A549 (cell line): ENCODE results near the gene BSND. TPM values are rescaled to one million over a fixed set of nuclear protein-coding genes. Genes with fewer than 3 reads are reported as not detected.

ENCODE experiments used
- ATAC-seq, 2 experiments: fragments of 200-7000 bp in 1 of 2; fragments of >200 bp in 1 of 2; cut with Nextera tagmentation in 1 of 2; cut with Tn5 transposase in 1 of 2; 3 replicates each; pipeline versions ENCODE4 v1.8.0 to v1.9.1; 2018 to 2020; ENCODE audit warnings: mild to moderate bottlenecking in 1 of 2, moderate library complexity in 1 of 2
- CTCF ChIA-PET: fragments of 300-600 bp; sonication (Branson Sonifier 250); formaldehyde crosslinking; extraction: SDS; loops from one replicate; lab custom pipeline; 2021; ENCODE audit warnings: antibody characterized with exemption, inconsistent platforms; lab: Yijun Ruan, JAX
- POLR2A ChIA-PET: fragments of 350-600 bp; formaldehyde crosslinking; extraction: SDS; loops from one replicate; lab custom pipeline; 2021; ENCODE audit warnings: antibody characterized with exemption, inconsistent platforms; lab: Yijun Ruan, JAX
- DNase-seq, 2 experiments: peaks; one replicate each; pipeline versions ENCODE4 v3.0.0 to v3.0.0-alpha.2; 2011 to 2016; ENCODE audit warnings: low read depth in 1 of 2, low spot score in 1 of 2
- FAIRE-seq: peaks from 2 replicates; lab custom pipeline; 2011; peaks lifted over from hg19 to GRCh38; lab: Jason Lieb, UNC
- H3K27ac ChIP-seq, 2 experiments: fragments of >200 bp; sonication (Bioruptor Twin); formaldehyde crosslinking; 3 replicates each; pipeline ENCODE4 v1.5.1; 2016 to 2017
- H3K4me1 ChIP-seq: fragments of >200 bp; sonication (Bioruptor Twin); formaldehyde crosslinking; 3 replicates; pipeline ENCODE4 v1.6.1; 2016
- H3K4me2 ChIP-seq: fragments of >200 bp; sonication (Bioruptor Twin); formaldehyde crosslinking; 3 replicates; pipeline ENCODE4 v1.6.1; 2016
- H3K4me3 ChIP-seq: fragments of >200 bp; sonication (Bioruptor Twin); formaldehyde crosslinking; 3 replicates; pipeline ENCODE4 v1.5.1; 2016
- H3K9me3 ChIP-seq: fragments of >200 bp; sonication (Bioruptor Twin); formaldehyde crosslinking; 3 replicates; pipeline ENCODE4 v1.6.1; 2016
- BHLHE40 ChIP-seq: IDR thresholded peaks from 2 replicates; pipeline ENCODE4 v1.6.1; 2012; ENCODE audit warnings: low read depth, low read length, inconsistent platforms
- CBX2 ChIP-seq: fragments of 200-600 bp; sonication (generic); IDR thresholded peaks from 2 replicates; pipeline ENCODE4 v1.6.1; 2016; ENCODE audit warnings: low read depth, mild to moderate bottlenecking, borderline replicate concordance
- EHF ChIP-seq: fragments of 250-450 bp; sonication (Bioruptor Pico); IDR thresholded peaks from 2 replicates; pipeline ENCODE4 v1.5.0; 2020; ENCODE audit warnings: mild to moderate bottlenecking
- ELK1 ChIP-seq: fragments of 150-350 bp; IDR thresholded peaks from 2 replicates; pipeline ENCODE4 v1.6.1; 2014; ENCODE audit warnings: low read depth, mild to moderate bottlenecking, low read length
- ESRRA ChIP-seq: fragments of 150-350 bp; IDR thresholded peaks from 2 replicates; pipeline ENCODE4 v1.6.1; 2014; ENCODE audit warnings: mild to moderate bottlenecking, low read length, borderline replicate concordance
- FOXS1 ChIP-seq: fragments of 250-450 bp; sonication (Bioruptor Pico); IDR thresholded peaks from 2 replicates; pipeline ENCODE4 v1.5.0; 2020; ENCODE audit warnings: mild to moderate bottlenecking, moderate library complexity
- GATA3 ChIP-seq: IDR thresholded peaks from 2 replicates; pipeline ENCODE4 v1.6.1; 2012; ENCODE audit warnings: borderline replicate concordance
- HDAC2 ChIP-seq: fragments of 200-600 bp; sonication (generic); IDR thresholded peaks from 2 replicates; pipeline ENCODE4 v1.6.1; 2016
- HES2 ChIP-seq: fragments of >200 bp; sonication (Bioruptor Twin); formaldehyde crosslinking; IDR thresholded peaks from 2 replicates; pipeline ENCODE4 v1.6.1; 2016
- HOXB13 ChIP-seq: fragments of 250-450 bp; sonication (Bioruptor Pico); IDR thresholded peaks from 2 replicates; pipeline ENCODE4 v1.5.0; 2020; ENCODE audit warnings: low read depth, mild to moderate bottlenecking, moderate library complexity
- JUNB ChIP-seq: fragments of >200 bp; sonication (Bioruptor Twin); formaldehyde crosslinking; IDR thresholded peaks from 2 replicates; pipeline ENCODE4 v1.6.1; 2016
- KDM1A ChIP-seq: fragments of 200-600 bp; sonication (generic); IDR thresholded peaks from 2 replicates; pipeline ENCODE4 v1.6.1; 2016; ENCODE audit warnings: low read depth, mild to moderate bottlenecking
- MAZ ChIP-seq: fragments of 150-350 bp; IDR thresholded peaks from 2 replicates; pipeline ENCODE4 v1.6.1; 2014; ENCODE audit warnings: antibody characterized with exemption, low read depth, low read length, borderline replicate concordance
- NR3C1 ChIP-seq: fragments of >200 bp; sonication (Bioruptor Twin); formaldehyde crosslinking; IDR thresholded peaks from 3 replicates; pipeline ENCODE4 v1.6.1; 2017
- PBX3 ChIP-seq: IDR thresholded peaks from 2 replicates; pipeline ENCODE4 v1.6.1; 2012
- PHF8 ChIP-seq: fragments of 200-600 bp; sonication (generic); IDR thresholded peaks from 2 replicates; pipeline ENCODE4 v1.6.1; 2016; ENCODE audit warnings: low read depth, mild to moderate bottlenecking, antibody characterized with exemption, moderate library complexity, borderline replicate concordance
- POLR2A ChIP-seq: IDR thresholded peaks from 2 replicates; pipeline ENCODE4 v1.6.1; 2012; ENCODE audit warnings: mild to moderate bottlenecking, low read length
- REST ChIP-seq: fragments of 200-600 bp; sonication (generic); IDR thresholded peaks from 2 replicates; pipeline ENCODE4 v1.6.1; 2016; ENCODE audit warnings: antibody characterized with exemption, mild to moderate bottlenecking, moderate library complexity
- TFCP2L1 ChIP-seq: fragments of 250-450 bp; sonication (Bioruptor Pico); IDR thresholded peaks from 2 replicates; pipeline ENCODE4 v1.5.0; 2021; ENCODE audit warnings: mild to moderate bottlenecking
- TP53 ChIP-seq: fragments of 250-450 bp; sonication (Bioruptor Pico); IDR thresholded peaks from 2 replicates; pipeline ENCODE4 v1.5.0; 2021; ENCODE audit warnings: mild to moderate bottlenecking, moderate library complexity
- USF2 ChIP-seq: fragments of 450-650 bp; IDR thresholded peaks from 2 replicates; pipeline ENCODE4 v1.6.1; 2014; ENCODE audit warnings: antibody characterized with exemption
- ZC3H11A ChIP-seq: fragments of 450-650 bp; IDR thresholded peaks from 2 replicates; pipeline ENCODE4 v1.6.1; 2014; ENCODE audit warnings: antibody characterized with exemption, mild to moderate bottlenecking
- WGBS: methylation state at CpG from one replicate; pipeline ENCODE4 v1.1.6; 2017; ENCODE audit errors: missing lambda C conversion rate; 5-methylcytosine and 5-hydroxymethylcytosine counted together
- polyA plus RNA-seq, 4 experiments: library from polyadenylated mRNA; depleted of rRNA in 3 of 4; stranded (reverse); fragments of >200 nt; fragmentation: RNase III in 1 of 4; extraction: RNeasy Plus Mini Kit Qiagen cat#74134 plus additional on column Dnase treatment in 1 of 4; gene quantifications; 2 replicates in 3 of 4; 3 replicates in 1 of 4; pipeline ENCODE4 v1.2.3, GENCODE V29; 2011 to 2017

BSND gene
- polyA plus RNA-seq, 2 of the 4 experiments (the other 2 are of a cell fraction), result not detected

GRCh38 chr1:55054396-55054795 is 55.7 kb downstream of the BSND start:
- ATAC-seq, result no peak
- Histone ChIP-seq H3K4me3 (no peak overlapping the region), H3K9me3 (no peaks in the 10 kb centered on the region), H3K4me2 (no peak overlapping the region)
- 86% methylated on average over 4 of the region's 5 CpGs for WGBS
- DNase-seq, result no peak
- no peak for FAIRE-seq
- TF ChIP-seq USF2 (no peak), PHF8 (no peak), GATA3 (no peak), ESRRA (no peak), MAZ (no peak), PBX3 (no peak), FOXS1 (CRISPR knock-in tag) (no peak), EHF (no peak), NR3C1 (no peak), ZC3H11A (no peak), JUNB (no peak), POLR2A (no peak), ELK1 (no peak), HDAC2 (no peak), CBX2 (no peak)
- TF ChIP-seq, all 56 proteins: peak for 0
- POLR2A ChIA-PET, result no interaction called here
- Histone ChIP-seq H3K4me1 (no peaks in the 10 kb centered on the region), H3K27ac (no peak overlapping the region)
- CTCF ChIA-PET, result interaction anchor here (0.5 kb wide), 1 partner anchor 107 kb away, joined by 4 read pairs; no protein-coding TSS in a partner anchor

GRCh38 chr1:55055084-55055882 is 56.5 kb downstream of the BSND start:
- 82% methylated on average over 10 of the region's 12 CpGs for WGBS
- Histone ChIP-seq H3K27ac (no peak overlapping the region), H3K4me3 (no peak overlapping the region), H3K4me1 (no peaks in the 10 kb centered on the region), H3K4me2 (no peak overlapping the region), H3K9me3 (no peaks in the 10 kb centered on the region)
- DNase-seq (no peak), ATAC-seq (no peak), FAIRE-seq (no peak)
- ChIA-PET CTCF (interaction anchor here (0.5 kb wide), 1 partner anchor 108 kb away, joined by 4 read pairs; no protein-coding TSS in a partner anchor), POLR2A (no interaction called here)
- TF ChIP-seq REST (no peak), HES2 (no peak), HDAC2 (no peak), BHLHE40 (no peak), TP53 (CRISPR knock-in tag) (no peak), KDM1A (no peak), HOXB13 (no peak), TFCP2L1 (CRISPR knock-in tag) (no peak)
